ENCODE results near the gene CCDC152.

GRCh38 chr5:42837601-42838000 is 81.0 kb downstream of the CCDC152 start:
- no peak for TF ChIP-seq TCF7L2 (IDR thresholded peaks at IDR 0.05; ENCODE audit: borderline replicate concordance, extremely low read depth, insufficient read depth, insufficient read length)
- TF ChIP-seq CTCF (IDR thresholded peaks at IDR 0.05 in 2 of 3, conservative IDR thresholded peaks at IDR 0.05 in 1 of 3; ENCODE audit: borderline replicate concordance in 1 of 3, insufficient read depth in 1 of 3, low read depth in 2 of 3, low read length in 2 of 3): no peak
- no peak for TF ChIP-seq CBX3 (IDR thresholded peaks at IDR 0.05; ENCODE audit: low read depth)
- TF ChIP-seq EGR1 (IDR thresholded peaks at IDR 0.05; ENCODE audit: low read depth): no peak
